Measurements from ENCODE around the gene PRRG1.

The PRRG1 gene

DNA sequence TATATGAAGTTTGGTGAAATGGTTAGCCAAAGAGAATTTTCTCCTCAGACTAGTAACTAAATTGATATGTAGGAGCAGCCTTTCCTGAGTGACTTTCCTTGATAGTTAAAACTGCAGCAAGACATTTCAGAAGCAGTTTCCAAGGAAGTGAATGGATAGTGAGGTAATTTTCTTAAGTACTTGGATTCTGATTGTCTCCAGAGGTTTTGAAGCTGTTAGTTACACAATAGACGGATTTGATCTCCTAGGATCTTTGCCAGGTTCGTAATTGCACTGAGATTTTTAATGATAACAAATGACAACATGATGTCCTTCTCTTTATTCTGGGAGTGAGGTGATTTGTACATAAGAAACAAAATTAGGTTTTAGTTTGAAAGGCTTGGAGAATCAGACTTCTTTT, 29.2 kb downstream of the PRRG1 start:
- Histone ChIP-seq H3K27me3 (no peaks in the 10 kb centered on the region), H3K27ac (no peak overlapping the region), H3K36me3 (no peaks in the 10 kb centered on the region), H3K4me1 (peaks cover 0 to 10% (median 2%) of the 10 kb centered on the region in 4 donors), H3K4me3 (no peak overlapping the region), H3K9me3 (no peaks in the 10 kb centered on the region)
- intact Hi-C loops (cut with DNase I; ENCODE audit: low total_unique reads), result no loop called here
- TF ChIP-seq, protein P1, sequence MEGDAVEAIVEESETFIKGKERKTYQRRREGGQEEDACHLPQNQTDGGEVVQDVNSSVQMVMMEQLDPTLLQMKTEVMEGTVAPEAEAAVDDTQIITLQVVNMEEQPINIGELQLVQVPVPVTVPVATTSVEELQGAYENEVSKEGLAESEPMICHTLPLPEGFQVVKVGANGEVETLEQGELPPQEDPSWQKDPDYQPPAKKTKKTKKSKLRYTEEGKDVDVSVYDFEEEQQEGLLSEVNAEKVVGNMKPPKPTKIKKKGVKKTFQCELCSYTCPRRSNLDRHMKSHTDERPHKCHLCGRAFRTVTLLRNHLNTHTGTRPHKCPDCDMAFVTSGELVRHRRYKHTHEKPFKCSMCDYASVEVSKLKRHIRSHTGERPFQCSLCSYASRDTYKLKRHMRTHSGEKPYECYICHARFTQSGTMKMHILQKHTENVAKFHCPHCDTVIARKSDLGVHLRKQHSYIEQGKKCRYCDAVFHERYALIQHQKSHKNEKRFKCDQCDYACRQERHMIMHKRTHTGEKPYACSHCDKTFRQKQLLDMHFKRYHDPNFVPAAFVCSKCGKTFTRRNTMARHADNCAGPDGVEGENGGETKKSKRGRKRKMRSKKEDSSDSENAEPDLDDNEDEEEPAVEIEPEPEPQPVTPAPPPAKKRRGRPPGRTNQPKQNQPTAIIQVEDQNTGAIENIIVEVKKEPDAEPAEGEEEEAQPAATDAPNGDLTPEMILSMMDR (IDR thresholded peaks at IDR 0.05), result no peak
- DNase-seq, result no peak

DNA sequence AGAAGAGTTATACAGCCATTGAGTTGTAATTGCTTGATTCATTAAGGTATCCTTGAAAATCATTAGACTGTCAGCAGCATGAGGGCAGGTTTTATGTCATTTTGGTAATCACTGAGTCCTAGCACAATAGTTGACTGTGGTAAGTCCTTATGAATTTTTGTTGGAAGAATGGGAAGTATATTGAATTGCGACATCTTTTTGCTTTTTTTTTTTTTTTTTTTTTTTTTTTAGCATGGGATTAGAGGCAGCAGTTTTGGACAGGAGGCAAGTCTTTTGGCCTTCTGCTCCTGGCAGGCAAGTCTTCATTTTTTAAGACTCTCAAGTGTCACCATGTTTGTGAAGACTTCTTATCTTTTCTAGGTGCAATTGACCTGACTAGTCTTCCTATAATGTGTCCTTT, 29.7 kb downstream of the PRRG1 start:
- no peak for DNase-seq
- TF ChIP-seq, protein P1 (IDR thresholded peaks at IDR 0.05), result no peak
- Histone ChIP-seq H3K27ac (no peak overlapping the region), H3K27me3 (no peaks in the 10 kb centered on the region), H3K4me1 (peaks cover 0 to 10% (median 2%) of the 10 kb centered on the region in 4 donors), H3K9me3 (no peaks in the 10 kb centered on the region), H3K4me3 (no peak overlapping the region), H3K36me3 (no peaks in the 10 kb centered on the region)
- intact Hi-C loops (cut with DNase I; ENCODE audit: low total_unique reads), result no loop called here

DNA sequence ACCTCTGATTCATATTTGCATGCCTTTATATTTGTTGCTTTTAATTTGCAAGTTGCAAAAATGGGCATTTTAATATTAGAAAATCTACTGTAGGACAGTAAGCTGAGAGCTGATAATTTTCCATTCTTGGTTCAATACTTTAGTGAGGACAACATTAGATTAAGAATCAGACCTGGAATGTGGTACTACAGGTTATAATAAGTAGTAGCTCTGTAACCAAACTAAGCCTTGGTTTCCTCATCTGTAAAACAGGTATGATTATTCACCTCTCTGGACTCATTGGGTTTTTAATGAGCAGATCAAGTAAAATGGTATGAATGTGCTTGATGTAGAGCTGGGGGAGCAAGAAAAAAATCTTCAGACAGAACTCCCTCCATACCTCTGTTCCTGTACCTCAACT, 31.1 kb downstream of the PRRG1 start:
- H3K27me3 ChIP-seq, result no peaks in the 10 kb centered on the region
- no peak overlapping the region for H3K27ac ChIP-seq
- intact Hi-C loops (cut with DNase I; ENCODE audit: low total_unique reads), result no loop called here
- H3K9me3 ChIP-seq, result no peaks in the 10 kb centered on the region
- DNase-seq, result no peak
- H3K4me3 ChIP-seq, result no peak overlapping the region
- no peaks in the 10 kb centered on the region for H3K36me3 ChIP-seq
- peaks cover 0 to 10% (median 2%) of the 10 kb centered on the region in 4 donors for H3K4me1 ChIP-seq
- TF ChIP-seq, protein P1 (IDR thresholded peaks at IDR 0.05), result no peak

DNA sequence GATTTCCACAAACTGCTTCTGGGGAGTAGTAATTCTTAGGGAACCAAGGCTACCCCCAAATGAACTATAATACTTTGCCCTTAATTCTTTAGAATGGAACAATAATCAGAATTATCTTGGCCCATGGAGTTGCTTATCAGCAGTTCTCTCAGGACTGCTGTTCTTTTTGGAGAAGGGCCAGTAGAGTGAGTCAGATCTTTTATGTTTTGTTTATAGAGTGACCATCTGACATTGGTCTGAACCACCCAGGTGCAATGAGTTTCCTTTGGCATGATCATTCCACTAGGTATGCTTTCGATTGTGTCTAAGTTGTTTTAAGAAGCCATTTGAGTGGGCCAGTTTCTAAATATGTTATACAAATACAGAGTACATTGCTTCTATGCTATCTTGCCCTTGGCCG, 31.8 kb downstream of the PRRG1 start:
- peaks cover 0 to 10% (median 2%) of the 10 kb centered on the region in 4 donors for H3K4me1 ChIP-seq
- no peaks in the 10 kb centered on the region for H3K27me3 ChIP-seq
- intact Hi-C loops (cut with DNase I; ENCODE audit: low total_unique reads), result no loop called here
- H3K36me3 ChIP-seq, result no peaks in the 10 kb centered on the region
- TF ChIP-seq, protein P1 (IDR thresholded peaks at IDR 0.05), result no peak
- H3K9me3 ChIP-seq, result no peaks in the 10 kb centered on the region
- no peak for DNase-seq
- no peak overlapping the region for H3K27ac ChIP-seq
- H3K4me3 ChIP-seq, result no peak overlapping the region

DNA sequence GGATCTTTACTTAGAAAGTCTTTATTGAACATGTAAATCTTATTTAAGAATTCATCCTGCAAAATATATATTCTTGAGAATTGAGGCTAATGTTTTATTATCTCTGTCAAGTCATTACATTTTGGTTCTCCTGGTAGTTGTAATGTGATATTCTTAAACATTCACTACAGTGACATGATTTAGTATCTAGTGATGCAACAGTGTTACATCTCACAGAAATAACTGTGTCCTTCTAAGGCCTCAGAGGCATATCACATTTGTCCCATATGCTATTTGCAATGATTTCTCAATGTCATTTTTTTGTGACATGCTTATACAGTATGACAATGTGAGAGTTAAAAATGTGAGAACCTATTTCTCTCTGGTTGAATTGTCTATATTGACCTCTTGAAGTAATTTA, 34.1 kb downstream of the PRRG1 start:
- Histone ChIP-seq H3K36me3 (no peaks in the 10 kb centered on the region), H3K4me1 (peaks cover 0 to 10% (median 2%) of the 10 kb centered on the region in 4 donors), H3K4me3 (no peak overlapping the region), H3K27me3 (no peaks in the 10 kb centered on the region), H3K9me3 (no peaks in the 10 kb centered on the region), H3K27ac (no peak overlapping the region)
- intact Hi-C loops (cut with DNase I; ENCODE audit: low total_unique reads), result no loop called here
- no peak for DNase-seq
- TF ChIP-seq, protein P1 (IDR thresholded peaks at IDR 0.05), result no peak

DNA sequence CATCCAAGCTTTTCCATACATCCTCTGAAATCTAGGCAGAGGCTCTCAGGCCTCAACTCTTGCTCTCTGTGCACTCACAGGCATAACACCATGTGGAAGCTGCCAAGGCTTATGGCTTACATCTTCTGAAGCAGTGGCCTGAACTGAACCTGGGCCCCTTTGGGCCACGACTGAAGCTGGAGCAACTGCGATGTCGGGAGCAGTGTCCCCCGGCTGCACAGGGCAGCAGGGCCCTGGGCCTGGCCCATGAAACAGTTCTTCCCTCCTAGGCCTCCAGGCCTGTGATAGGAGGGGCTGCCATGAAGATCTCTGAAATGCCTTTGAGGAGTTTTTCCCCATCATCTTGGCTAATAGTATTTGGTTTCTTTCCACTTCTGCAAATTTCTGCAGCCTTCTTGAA, 39.2 kb downstream of the PRRG1 start:
- DNase-seq, result no peak
- no peak overlapping the region for H3K4me3 ChIP-seq
- no peaks in the 10 kb centered on the region for H3K36me3 ChIP-seq
- intact Hi-C loops (cut with DNase I; ENCODE audit: low total_unique reads), result no loop called here
- no peaks in the 10 kb centered on the region for H3K4me1 ChIP-seq
- no peaks in the 10 kb centered on the region for H3K27me3 ChIP-seq
- peaks cover 0 to 4% (median 0%) of the 10 kb centered on the region in 3 donors for H3K9me3 ChIP-seq
- TF ChIP-seq, protein P1 (IDR thresholded peaks at IDR 0.05), result no peak
- no peak overlapping the region for H3K27ac ChIP-seq

Data from tibial artery (tissue), 4 donors.